Endometrial microvascular endothelial cells (primary cell): Measurements from ENCODE around the gene KIF3A. TPM values are rescaled to one million over a fixed set of nuclear protein-coding genes. Genes with fewer than 3 reads are reported as not detected.

Experiments
- in situ Hi-C: cut with HindIII; loops from 2 replicates; pipeline ENCODE4 v1.10.0; 2017; ENCODE audit warnings: low sequenced_read_pairs, low pct_unique_long_range_greater_than_20kb; ENCODE audit errors: inconsistent ontology term
- total RNA-seq: library from RNA; depleted of rRNA; stranded (reverse); fragments of >200 nt; gene quantifications from one replicate; pipeline ENCODE4 v1.2.3, GENCODE V29; 2015; ENCODE audit errors: inconsistent ontology term

KIF3A gene
- total RNA-seq, 1 donor from 2014 or later: 8.0 TPM

DNA sequence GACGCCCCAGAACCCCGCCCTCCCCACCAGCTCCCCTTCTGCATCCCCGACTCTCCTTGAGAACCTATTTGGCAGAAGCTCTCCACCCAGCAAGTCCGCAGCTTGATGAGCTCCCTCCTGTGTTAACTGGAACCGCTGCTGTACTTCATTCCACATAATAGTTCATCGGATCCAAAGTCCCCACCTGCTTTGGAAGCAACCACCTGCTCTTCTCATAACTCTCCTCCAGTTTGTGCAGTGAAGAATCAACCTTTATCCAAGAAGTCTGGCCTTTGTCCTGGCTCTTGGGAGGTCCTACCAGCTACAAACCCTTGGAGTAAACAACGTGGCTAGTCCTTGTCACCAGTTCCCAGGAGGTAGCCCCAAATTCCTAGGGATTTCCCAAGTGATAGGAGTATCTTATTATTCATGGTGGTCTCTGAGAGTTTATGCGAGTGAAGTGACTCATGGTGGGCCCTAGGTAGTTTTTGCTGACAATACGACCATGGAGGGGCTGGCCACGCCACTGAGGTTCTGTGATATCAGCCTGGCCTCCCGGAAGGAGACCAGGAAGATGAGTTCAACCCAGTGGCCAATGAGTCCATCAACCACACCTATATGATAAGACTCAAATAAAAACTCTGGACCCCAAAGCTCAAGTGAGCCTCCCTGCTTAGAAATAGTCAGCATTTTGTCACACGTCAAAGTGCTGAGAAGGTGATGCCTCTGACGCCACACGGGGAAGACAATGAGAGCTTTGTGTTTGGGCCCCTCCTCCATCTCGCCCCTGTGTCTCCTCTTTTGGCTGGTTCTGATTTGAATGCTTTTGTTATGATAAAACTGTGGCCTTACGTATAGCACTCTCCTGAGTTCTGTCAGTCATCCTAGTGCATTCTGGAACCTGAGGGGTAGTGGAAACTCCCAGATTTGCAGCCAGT, 67.1 kb downstream of the KIF3A start:
- in situ Hi-C loops: no loop called here

DNA sequence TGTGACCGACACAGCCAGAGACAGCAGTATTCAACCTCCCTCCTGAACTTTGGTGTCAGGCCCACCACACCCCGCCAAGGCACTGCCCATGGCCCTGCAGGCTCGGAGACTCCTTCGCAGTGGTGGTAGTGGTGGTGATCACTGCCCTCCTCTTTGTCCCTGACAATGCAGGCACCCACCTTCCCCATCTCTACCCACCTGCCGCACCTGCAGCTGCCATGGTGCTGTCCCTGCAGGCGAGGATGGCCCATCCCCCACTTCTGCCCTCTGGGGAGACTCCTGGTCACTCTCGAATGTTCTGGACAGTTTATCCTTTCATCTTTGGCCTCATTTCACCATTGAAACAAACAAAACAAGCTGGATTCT, 67.9 kb downstream of the KIF3A start:
- in situ Hi-C loops: no loop called here

DNA sequence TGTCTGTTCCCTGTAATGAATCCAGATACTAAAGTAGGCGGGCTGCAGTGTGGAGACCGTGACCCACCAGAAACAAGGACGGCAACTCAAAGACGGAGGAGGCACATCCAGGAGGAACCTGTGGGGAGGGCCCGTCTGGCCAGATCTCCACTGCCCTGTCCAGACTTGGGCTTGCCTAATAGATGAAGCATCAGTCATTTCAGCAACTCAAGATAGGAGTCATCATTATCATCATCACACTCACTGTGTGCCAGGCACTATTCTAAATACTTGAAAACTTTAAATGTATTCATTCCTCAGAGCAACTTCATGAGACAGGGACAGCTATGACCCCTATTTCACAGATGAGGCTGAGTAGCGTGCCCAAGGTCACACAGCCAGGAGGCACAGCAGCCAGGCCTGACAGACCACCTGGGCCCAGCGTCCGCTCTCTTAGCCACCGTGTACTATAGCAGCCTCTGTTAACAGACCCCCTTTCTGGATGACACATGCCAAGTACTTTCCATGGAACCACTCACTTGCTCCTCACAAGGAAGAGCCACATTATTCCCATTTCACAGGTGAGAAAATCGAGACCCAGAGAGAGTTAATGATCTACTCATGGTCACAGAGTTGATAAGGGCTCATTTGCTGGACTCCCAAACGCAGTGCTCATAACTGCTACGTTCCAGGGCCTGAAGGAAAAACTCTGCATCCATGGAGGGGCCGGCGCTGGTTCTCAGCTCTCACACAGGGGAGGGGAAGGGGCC, 68.5 kb downstream of the KIF3A start:
- in situ Hi-C loops: no loop called here

DNA sequence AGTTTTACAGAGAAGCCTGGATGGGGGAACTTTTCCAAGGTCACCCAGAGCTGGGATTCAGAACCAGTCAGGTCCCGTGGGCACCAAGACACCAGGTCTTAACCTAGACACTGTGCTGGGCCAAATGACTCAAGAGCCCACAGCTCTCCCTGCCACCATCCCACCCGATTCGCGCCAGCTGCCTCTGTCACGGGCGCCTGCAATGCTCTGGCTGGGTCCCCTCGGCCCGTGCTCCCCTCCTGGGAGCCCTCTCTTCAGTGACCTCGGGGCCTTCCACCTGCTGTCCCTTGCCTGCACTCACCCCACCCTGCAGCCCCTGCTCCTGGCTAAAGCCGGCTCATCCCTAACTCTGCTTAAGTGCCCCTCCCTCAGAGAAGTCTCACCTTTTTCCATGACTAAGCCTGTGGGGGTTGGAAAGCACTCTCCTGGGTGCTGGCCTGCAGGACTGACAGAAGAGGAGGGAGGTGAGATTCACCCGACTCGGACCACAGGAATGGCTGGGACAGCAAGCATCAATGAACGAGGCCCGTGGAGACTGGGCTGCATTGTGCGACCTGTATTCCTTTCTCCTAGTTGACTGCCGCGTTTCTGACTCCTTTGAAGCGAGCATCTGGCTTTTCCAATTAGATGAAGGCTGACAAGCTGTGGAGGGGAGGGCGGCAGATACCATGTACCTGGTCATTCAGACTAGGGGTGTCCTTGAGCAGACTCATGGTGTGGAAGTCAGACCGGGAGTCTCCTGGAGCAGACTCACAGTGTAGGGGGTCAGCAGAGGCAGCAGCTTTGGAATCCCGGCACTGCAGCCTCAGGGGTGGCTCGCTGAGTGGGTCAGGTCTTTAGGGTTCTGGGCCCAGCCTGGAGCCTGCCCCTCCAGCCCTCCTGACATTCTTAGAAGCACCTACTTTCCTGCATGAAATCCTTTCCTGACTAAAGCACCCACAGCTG, 69.3 kb downstream of the KIF3A start:
- in situ Hi-C loops: no loop called here

DNA sequence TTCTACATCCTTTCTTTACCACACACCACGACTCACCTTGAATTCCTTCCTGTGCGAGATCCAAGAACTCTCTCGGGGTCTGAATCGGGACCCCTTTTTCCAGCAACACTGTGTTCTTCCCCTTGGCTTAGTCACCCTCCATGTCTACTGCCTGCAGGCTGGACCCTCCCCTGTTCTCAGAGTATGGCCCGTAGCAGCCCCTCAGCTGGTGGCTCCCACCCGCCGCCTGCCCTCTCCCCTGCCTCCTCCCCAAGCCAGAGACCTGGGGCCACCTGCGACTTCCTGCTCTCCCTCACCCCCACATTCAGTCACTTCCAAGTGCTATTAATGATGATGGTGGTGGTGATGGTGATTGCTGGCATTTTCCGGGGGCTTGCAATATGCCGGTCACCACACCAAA, 70.0 kb downstream of the KIF3A start:
- in situ Hi-C loops: no loop called here

DNA sequence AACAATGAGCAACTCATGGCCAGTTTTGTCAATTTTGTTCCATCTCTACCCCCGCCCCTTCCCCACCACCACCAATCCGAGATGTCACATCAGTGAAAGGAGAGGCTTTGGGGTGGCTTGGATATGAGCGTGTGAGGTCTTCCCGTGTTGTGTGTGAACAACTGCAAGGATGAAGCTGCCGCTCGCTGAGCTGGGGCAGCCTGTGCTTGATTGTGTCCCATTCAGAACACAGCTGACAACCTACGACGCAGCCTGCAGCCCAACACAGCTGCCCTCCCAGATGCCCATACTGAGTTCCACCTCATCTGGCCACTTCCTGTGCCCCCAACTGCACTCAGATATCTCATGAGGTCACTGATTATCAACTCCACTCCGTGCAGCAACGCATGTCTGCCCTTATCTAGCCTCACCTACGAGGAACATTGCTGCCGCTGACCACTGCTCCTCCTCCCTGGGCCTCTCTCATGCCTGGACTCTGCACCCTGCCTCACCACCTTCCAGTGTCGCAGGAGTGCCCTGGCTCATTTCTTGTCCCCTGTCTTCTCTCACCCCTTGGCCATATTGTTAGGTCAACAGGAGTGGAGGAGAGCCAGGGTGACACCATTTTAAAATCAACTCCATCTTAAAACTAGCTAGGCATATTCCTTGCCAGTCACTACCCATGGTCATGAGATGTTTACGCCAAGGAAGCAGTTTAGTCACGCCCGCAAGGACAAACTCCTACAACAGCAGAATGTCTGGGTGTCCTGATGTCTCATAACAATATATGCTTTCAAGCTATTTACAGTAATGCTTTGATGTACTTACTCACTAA, 70.8 kb downstream of the KIF3A start:
- in situ Hi-C loops: no loop called here

DNA sequence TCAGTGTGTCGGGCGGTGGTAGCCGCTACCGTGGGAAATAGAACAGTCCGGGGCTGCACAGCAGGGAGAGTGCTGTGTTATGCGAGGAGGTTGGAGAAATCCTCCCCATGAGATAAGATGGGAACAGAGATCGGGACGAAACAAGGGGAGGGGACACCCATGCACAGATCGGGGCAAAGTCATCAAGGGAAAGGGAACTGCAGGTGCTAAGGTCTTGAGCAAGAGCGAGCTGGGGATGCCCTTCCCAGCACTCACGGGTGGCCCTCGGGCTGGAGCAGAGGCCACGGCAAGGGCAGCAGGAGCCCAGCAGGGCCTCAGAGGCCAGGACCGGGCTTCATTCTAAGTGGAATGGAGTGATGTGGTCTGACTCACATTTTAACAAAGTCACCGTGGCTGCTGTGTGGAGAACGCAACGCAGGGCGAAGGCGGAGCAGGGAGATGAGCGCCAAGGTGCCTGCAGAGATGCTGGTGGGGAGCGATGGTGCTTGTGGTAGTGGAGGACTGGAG, 71.7 kb downstream of the KIF3A start:
- in situ Hi-C loops: no loop called here

DNA sequence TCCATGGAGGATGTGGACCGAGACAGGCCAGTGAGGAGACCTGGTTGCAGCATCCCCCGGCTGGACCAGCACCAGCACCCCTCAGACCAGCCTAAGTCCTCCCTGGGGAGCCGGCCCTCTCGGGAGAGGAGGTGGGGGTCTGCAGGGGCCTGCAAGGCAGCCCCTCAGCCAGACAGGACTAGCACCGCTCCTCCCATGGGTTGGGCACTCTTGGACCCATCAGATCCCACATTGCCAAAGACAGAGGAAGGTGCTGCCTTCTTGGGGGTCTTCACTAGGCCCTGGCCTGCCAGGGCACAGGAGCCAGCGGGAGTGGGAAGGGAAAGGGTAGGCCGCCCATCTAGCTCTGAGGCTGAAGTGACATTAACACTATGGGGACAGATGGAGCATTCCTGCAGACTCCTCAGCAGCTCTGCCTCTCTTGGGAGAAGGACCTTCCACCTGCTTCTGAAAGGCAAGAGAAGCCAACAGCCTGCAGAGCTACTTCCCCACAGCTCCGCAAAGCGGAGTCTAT, 72.6 kb downstream of the KIF3A start:
- in situ Hi-C loops: no loop called here

DNA sequence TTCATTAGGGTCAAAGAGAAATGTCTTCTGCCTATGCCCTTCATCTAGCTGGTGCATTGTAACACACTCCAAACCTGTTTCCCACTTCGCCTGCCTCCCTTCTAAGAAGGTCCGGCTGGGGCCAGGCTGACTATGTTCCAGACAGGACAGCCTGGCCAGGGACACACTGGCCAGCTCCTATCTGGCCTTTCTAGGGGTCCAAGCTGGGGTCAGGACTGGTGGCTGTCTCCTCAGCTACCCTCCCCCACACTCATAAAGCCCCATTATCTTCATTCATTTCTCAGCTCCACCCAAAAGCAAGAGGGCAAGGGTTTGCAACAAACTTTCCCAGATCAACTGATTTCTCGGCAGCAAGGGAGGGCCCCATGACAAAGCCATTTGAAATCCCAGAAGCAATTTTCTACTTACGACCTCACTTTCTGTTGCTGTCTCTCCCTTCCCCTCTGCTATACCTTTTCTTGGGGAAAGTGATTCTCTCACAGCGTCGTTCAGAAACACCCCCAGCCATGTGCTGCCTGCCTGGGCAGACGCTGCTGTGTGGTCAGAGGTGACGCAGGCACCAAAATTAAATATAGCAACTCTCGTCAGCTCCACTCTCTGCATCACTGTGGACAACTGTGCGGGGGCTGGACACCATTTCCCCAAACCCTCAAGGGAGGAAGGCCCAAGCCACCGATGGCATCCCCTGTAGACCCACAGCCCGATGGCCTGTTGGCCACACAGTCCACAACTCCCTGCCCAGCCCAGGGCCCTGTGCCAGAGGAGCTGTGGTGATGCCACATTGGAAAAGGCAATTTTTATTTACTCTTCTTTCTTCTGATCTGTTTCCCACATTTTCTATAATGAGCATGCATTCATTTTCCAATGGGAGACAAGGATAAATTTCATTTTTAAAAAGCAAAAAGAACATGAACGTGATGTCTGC, 73.3 kb downstream of the KIF3A start:
- in situ Hi-C loops: no loop called here

DNA sequence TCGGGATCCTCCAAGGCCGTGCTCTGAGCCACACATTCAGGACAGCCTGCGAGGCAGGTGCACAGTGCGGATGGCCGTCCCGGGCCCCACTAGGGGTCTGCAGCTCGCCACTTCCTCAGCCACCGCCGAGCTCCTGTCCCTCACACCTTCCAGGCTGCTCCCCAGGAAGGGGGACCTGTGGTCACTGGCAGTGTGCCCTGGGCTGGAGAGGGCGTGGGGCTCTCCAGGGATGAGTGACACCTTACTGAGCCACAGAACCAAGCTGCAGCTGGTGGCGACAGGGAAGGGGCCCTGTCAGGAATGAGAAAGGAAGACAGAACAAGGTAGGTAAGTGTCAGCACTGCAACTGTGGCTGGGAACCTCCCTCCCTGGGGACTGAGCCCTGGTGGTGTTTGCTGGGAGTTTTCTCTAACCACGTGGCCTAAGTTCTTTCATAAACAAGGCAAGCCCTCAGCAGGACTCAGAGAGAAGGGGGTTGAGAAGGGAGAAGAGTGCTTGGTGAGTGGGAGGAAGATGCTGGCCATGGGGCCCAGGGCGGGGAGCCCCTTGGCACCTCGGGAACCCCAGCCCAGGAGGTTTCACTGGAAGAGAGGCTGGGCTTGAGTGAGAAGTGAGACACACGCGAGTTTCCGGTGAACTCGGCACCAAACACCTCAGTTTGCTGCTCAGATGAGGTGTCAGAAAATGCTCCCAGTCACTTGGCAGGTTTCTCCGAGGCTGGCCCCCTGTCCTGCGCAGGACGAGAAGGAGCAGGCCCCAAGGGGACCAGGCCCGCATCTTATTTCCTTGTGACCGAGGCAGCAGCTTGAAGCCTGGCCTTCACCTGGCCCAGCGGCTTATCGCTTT, 74.2 kb downstream of the KIF3A start:
- in situ Hi-C loops: no loop called here

DNA sequence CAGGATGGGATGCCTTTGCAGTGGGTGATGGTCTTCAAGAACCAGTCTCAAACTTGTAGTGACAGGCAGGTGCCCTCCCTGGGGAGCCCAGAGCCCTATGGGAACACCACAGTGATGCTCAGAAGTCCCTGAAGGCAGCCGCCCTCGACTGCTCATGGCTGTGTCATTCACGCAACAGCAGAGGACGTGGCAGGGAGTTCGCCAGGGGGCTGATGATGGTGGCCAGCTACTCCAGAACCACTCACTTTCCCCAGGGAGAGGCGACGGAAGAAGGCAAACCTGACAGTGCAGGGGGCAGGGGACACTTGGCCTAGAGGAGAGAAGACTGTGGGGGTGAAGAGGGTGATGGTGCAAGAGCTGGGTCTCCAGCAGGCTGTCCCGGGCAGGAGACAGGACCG, 75.3 kb downstream of the KIF3A start:
- in situ Hi-C loops: no loop called here

DNA sequence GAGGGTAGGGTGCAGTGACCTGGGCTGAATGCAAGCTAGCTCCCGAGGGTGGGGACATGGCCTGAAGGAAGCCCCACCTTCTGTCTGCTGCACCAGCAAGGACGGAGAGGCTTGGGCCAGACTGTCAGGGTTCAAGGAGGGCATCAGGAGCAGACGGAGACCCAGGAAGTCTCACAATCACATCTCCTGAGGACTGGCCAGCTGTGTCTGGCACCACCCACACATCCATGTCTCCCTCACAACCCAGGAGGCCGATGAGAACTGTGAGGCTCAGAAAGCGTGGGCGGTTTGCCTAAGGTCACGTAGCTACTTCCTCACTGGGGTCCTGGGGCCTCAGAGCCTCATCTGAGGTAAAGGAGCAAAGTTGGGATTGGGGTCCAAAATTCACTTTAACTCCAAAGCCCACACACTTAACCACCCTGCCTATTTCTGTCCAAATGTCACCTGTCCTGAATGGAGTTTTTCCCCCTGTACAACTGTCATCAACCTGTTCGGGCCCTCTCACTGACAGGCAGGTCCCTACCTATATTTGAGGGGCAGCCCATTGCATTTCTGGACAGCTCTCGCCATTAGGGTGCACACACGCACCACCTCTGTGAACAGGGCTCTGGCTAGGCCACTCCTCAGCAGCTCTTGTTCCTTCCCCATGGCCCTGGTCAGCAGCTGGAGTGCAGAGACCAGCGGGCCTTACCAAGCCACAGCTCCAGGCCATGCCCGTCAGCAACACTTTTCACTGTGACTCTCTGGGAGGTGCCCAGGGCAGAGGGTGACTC, 75.9 kb downstream of the KIF3A start:
- in situ Hi-C loops: no loop called here

DNA sequence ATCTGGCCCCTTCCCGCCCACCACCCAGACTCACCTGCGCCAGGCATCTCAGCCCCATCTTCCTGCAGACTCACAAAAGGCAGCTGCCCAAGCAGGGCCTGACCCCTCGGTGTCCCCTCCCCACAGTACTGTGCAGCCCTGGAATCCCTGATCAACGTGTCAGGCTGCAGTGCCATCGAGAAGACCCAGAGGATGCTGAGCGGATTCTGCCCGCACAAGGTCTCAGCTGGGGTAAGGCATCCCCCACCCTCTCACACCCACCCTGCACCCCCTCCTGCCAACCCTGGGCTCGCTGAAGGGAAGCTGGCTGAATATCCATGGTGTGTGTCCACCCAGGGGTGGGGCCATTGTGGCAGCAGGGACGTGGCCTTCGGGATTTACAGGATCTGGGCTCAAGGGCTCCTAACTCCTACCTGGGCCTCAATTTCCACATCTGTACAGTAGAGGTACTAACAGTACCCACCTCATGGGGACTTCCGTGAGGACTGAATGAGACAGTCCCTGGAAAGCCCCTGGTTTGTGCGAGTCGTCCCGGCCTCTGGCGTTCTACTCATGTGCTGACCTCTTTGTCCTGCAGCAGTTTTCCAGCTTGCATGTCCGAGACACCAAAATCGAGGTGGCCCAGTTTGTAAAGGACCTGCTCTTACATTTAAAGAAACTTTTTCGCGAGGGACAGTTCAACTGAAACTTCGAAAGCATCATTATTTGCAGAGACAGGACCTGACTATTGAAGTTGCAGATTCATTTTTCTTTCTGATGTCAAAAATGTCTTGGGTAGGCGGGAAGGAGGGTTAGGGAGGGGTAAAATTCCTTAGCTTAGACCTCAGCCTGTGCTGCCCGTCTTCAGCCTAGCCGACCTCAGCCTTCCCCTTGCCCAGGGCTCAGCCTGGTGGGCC, 77.5 kb downstream of the KIF3A start:
- in situ Hi-C loops: no loop called here

DNA sequence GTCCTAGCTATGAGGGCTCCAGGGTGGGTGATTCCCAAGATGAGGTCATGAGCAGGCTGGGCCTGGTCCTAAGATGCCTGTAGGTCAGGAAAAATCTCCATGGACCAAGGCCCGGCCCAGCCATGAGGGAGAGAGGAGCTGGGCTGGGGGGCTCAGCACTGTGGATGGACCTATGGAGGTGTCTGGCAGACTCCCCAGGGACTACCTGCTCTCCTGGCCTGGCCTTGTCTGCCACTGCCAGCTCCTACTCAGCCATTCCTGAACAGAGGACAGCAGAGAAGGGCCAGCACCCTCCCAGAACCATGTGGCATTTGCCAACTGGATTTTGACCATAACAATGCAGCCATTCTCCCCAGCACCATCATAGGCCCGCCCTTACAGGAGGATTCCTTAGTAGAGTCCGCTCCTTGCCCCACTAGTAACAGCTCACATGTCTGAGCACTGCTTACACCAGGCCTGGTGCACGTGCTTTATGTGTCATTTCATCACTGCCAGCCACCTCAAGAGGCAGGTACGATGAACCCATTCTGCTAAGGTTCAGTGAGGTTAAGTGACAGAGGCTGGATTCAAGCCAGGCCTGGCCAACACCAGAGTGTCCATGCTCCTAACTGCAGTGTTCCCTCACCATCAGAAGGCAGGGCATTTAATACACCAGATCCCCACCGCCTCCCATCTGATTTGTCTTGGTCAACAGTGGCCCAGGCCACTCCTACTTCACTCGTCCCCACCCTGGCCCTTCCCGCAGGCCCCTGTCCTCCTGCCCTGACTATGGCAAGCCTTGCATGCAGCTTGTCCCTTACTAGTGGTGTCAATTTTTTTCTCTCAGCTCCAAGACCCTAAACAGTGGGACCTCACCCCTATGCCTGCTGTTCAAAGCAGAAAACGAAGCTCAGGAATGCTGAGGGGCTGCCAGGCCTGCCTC, 78.7 kb downstream of the KIF3A start:
- in situ Hi-C loops: no loop called here
